Left cardiac atrium (tissue), 4 donors: ENCODE measurements around the gene TTC12. TPM values are rescaled to one million over a fixed set of nuclear protein-coding genes. Genes with fewer than 3 reads are reported as not detected.

Source experiments
- ATAC-seq, 2 donors: fragments of 200-7000 bp; cut with Tn5 transposase; one replicate each; pipeline ENCODE4 v1.9.1; 2020; ENCODE audit warnings: mild to moderate bottlenecking in 2 of 2, moderate library complexity in 2 of 2
- DNase-seq: peaks from one replicate; pipeline ENCODE4 v3.0.0-alpha.2; 2020
- intact Hi-C, 2 donors: fragments of 100-400 bp; cut with DNase I; formaldehyde crosslinking; loops; one replicate each; pipeline versions ENCODE4 v1.14.1 to v1.15.1; 2022 to 2023
- total RNA-seq, 2 donors: library from RNA; stranded (reverse); fragmentation: NEBNext Ultra II Directional; extraction: Animal tissue kit (Norgen Biotek cat#: 25700); gene quantifications; one replicate each; pipeline ENCODE4 v1.2.1, GENCODE V29; 2021
- donor health status: DM: no; HTN: yes; CAD: no.
- donor health status: DM: no; HTN: yes; CAD: no; lungs with severe emphysema.
- donor health status: DM: yes; HTN: yes; CAD: no.
- donor health status: Dilated cardiomyopathy.

Gene TTC12
- total RNA-seq, 2 donors from 2014 or later = 4.2 to 5.4 TPM

GRCh38 chr11:113314065-113314388 is 356 bp upstream of the TTC12 start:
- ATAC-seq = no peak
- intact Hi-C loops = loop anchor here in 1 of 2 donors (10.0 kb wide), 1 partner anchor 421 kb away; no protein-coding TSS in a partner anchor

GRCh38 chr11:113315811-113316210 is 1.4 kb downstream of the TTC12 start:
- no peak for ATAC-seq

More at GRCh38 chr11:113314065-113314388, 356 bp upstream of the TTC12 start:
- no peak for DNase-seq

GRCh38 chr11:113316256-113316655 is 1.9 kb downstream of the TTC12 start:
- no peak for DNase-seq
- intact Hi-C loops = loop anchor here in 1 of 2 donors (10.0 kb wide), 1 partner anchor 419 kb away; no protein-coding TSS in a partner anchor
- no peak for ATAC-seq

More at GRCh38 chr11:113315811-113316210, 1.4 kb downstream of the TTC12 start:
- DNase-seq = no peak
- intact Hi-C loops = loop anchor here in 1 of 2 donors (10.0 kb wide), 1 partner anchor 419 kb away; no protein-coding TSS in a partner anchor

DNA sequence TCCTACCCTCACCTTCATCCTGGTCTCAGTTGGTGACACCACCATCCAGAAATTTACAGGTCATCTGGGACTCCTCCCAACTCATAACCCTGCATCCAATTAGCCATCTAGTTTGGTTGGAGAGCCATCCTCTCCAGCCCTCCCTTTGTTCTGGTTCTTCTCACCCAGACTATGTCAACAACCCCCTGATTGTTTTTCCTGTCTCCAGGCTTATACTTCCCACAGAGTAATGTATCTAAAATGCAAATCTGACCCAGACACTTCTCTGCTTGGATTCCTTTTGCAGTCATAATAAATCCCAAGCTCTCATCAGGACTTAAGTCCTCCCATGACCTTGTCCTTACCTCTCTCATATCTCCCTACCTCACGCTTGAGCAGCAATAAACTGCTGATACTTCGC is 3.0 kb downstream of the TTC12 start:
- ATAC-seq = no peak
- DNase-seq = no peak
- intact Hi-C loops = loop anchor here in 1 of 2 donors (10.0 kb wide), 1 partner anchor 417 kb away; no protein-coding TSS in a partner anchor

DNA sequence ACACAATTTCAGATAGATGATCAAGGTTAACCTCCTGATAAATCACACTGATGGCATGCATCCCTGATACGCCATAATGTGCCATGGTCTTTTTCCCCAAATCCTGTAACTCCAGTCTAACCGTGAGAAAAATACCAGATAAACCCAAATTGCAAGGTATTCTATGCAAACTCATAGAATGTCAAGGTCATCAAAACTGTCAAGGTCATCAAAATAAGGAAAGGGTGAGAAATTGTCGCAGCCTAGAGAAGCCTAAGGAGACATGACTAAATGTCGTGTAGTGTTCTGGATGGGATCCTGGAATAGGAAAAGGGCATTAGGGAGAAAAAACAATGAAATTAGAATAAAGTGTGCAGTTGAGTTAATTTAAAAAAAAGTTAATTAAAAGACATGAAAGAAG is 4.7 kb downstream of the TTC12 start:
- ATAC-seq (no peak), DNase-seq (no peak)
- intact Hi-C loops = loop anchor here in 1 of 2 donors (10.0 kb wide), 1 partner anchor 416 kb away; no protein-coding TSS in a partner anchor

DNA sequence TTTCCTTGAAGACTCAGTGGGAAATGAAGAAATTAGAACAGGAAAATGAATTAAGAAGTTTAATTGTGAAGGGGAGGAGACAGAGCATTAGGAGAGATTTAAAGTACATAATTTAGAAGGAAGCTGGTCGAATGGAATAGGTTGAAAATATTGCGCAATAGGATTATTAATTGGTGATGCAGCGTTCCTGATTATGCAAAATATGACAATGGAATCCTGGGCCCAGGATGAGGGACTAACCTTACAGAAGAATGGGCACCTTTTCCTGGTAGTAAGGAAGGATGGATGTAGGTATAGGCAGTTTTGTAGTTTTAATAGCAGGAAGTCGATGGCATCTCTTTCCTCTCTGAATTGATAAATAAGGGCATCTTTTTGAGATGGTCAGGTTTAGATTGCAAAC is 7.8 kb downstream of the TTC12 start:
- ATAC-seq = no peak
- DNase-seq = no peak
- intact Hi-C loops = no loop called here

DNA sequence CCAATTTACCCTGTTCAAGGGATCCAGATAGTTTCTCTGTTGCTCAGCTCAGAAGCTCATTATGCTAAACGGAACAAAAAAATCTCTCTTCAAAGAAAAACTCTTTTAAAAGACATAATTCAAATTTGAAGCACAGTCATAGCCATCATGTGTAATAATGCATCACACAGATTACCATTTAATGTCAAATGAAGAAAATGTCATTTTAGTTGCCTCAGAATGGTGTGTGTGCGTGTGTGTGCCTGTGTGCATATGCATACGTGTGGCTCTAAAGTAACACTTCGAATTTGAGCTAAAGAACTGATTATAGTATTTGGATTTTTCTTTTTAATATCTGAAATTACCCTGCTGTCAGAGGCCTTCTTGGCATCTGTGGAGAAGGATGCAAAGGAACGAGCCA is 9.9 kb downstream of the TTC12 start:
- DNase-seq (no peak), ATAC-seq (no peak)
- intact Hi-C loops = no loop called here

GRCh38 chr11:113329725-113330124 is 15.3 kb downstream of the TTC12 start:
- DNase-seq = no peak
- intact Hi-C loops = no loop called here
- no peak for ATAC-seq

- ATAC-seq = no peak
- intact Hi-C loops = no loop called here
- DNase-seq = no peak
Observed at GRCh38 chr11:113331441-113331840, 17.1 kb downstream of the TTC12 start.

DNA sequence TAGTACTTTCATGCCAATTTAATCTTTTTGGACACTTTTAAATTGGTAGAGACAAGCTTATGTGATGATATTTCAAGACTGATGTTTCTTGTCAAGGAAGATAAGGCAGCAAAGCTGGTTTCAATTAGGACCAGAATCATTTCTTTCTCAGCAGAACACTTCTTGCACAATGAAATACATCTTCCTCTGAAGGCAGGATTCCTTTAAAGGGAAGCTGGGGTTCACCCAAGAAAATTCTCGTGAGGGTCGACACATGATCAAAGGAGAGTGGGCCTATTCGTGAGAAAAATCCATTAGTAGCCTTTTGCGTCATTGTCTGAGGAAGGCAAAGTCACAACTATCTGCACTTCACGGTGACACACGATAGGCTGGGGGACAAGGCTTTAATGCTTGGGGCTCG is 17.6 kb downstream of the TTC12 start:
- intact Hi-C loops = no loop called here
- DNase-seq = no peak
- peak in 1 of 2 donors; percentile 61 for ATAC-seq

GRCh38 chr11:113332638-113333329 is 18.4 kb downstream of the TTC12 start:
- DNase-seq (no peak), ATAC-seq (no peak)
- intact Hi-C loops = no loop called here

- intact Hi-C loops = no loop called here
- ATAC-seq (no peak), DNase-seq (no peak)
Observed at GRCh38 chr11:113334183-113334582, 19.8 kb downstream of the TTC12 start.

GRCh38 chr11:113338730-113339129 is 24.3 kb downstream of the TTC12 start:
- ATAC-seq (no peak), DNase-seq (no peak)
- intact Hi-C loops = no loop called here

DNA sequence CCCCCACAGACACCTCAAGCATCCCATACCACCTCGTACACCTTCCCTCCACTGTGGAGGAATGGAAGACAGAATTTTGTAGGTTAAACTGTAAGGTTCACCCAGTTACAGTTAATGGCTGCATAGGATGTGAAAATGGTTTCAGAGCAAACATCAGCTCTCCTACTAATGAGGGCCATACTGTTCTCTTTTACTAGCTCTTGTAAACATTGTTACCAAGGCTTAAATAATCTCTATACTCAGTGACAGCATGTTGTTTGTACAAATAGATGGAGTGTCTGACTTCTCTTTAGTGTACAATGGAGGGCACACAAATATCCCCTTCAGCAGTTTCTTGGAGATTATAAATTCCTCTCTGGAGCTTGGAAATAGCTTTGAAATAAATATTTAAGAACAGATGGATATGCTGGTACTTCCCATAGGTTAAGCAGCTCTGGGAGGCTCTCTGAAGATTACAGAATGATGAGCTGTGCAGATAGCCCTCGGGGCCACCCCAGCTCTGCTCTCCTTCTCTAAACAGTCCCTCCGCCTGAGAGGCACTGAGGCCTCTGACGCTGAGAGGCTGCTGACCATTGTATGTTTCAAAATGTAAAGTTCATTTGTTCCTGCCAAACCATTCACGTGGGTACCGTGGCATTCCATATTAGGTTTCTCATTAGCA is 25.7 kb downstream of the TTC12 start:
- intact Hi-C loops = no loop called here
- DNase-seq = no peak
- ATAC-seq = no peak

DNA sequence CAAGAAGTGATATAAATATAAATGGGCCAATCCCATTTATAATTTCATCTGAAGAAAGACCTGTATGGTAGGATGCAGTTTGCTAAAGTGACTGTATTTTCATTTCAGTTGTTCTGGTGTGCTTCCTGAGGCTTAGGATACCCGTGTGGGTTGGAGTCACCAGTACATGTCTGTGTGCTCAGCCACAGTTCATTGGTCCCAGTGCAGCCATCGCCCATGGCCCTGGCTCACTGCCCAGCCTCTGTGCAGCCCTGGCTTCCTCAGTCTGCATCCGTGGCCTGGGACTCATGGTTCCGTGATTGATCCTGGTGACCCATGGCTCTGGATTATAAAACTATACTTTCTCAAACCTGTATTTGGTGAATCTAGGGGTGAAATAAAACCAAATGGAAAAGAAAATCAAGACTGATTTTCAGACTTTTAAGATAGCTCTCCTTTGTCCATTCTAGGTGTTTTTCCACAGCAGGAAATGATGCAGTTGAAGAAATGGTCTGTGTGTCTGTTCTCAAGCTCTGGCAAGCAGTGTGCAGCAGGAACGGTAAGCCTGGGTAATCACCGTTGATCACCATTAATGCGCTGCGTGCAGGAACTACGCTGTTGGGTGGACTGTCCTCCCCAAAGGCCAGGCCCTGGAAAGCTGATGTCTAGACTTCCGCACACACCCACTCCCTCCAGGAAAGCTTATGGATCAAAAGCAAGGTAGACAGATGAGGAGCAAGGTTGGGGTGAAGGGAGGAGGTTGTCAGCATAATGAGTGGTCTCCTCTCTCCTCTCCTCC is 27.2 kb downstream of the TTC12 start:
- ATAC-seq = no peak
- intact Hi-C loops = no loop called here
- DNase-seq = no peak

DNA sequence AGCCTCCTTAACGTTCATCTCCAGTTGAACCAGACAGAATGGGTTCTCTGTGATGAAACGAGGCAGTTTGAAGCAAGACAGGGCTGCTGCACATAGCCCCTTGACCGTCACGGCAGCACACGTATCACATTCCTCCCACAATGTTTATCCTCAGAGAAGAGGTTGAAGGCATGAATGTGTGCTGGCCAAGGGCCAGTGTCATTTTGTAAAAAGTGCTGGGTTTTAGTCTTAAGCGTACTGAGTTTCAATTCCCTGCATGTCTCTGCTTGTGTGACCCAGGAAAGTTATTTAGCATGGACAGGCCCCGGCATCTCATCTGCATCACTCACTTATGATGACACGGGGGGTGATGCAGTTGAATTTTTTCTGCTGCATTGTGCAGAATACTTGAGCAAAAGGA is 31.6 kb downstream of the TTC12 start:
- DNase-seq = no peak
- ATAC-seq = no peak
- intact Hi-C loops = no loop called here

GRCh38 chr11:113349528-113349927 is 35.1 kb downstream of the TTC12 start:
- no peak for DNase-seq
- intact Hi-C loops = no loop called here

GRCh38 chr11:113350336-113351067 is 36.1 kb downstream of the TTC12 start:
- intact Hi-C loops = no loop called here
- ATAC-seq (no peak), DNase-seq (no peak)

More at GRCh38 chr11:113349528-113349927, 35.1 kb downstream of the TTC12 start:
- ATAC-seq = no peak

DNA sequence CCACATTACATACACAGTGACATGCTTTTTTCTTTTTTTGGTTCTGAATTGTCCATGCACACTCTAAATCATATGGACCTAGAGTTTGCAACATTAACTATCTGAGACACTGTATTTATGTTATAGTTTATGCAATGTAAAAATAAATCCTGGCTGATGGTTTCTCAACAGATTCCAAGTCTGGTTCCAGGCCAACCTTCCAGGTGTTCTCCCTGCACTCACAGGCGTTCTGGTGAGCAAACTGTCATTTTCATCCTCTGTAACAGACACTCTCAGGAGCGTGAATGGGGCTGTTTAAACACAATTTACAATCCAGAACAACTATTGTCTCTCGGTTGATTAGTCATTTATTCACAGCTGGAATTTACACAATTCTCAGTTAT is 36.7 kb downstream of the TTC12 start:
- ATAC-seq = no peak
- DNase-seq = no peak
- intact Hi-C loops = no loop called here
